ENCODE data around the gene HEPH. TPM values are rescaled to one million over a fixed set of nuclear protein-coding genes. Genes with fewer than 3 reads are reported as not detected.

Gene HEPH
- total and polyA plus RNA-seq, 10 of the 15 experiments (the other 5 are each of a cell fraction or from before 2014, with no cell fraction given): 0.20 to 1.1 (median 0.49) TPM

DNA sequence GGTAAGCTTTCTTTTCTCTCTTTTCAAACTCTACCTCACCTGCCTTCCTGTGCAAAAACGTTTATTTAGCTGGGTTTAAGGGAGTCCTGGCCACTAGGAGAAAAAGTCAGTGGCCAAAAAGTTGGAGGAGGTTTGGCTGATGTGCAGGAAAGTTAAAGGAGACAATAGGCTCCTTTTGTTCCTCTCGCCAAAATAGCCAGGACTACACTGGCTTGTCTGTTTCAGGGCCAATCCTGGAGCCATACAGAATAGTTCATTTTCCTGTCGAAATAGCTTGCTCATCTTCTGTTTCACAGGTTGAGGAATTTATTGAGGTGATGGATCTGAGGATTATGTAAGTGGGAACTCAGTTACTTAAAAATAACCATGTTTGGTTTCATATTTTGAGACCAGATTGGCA is 423 bp downstream of the HEPH start:
- DNase-seq (ENCODE audit: low read depth, low spot score): no peak
- FAIRE-seq: no peak
- Histone ChIP-seq H2AFZ (ENCODE audit: control insufficient read depth, low read depth, low read length) (no peak overlapping the region), H3K9me3 (replicated peaks; ENCODE audit: control insufficient read depth, insufficient read depth, low read length) (no peaks in the 10 kb centered on the region), H3K4me3 (no peak overlapping the region), H3K4me1 (ENCODE audit: control insufficient read depth, insufficient read depth, low read length) (no peaks in the 10 kb centered on the region; the same call in 1 of the 2 replicates), H3K9ac (ENCODE audit: control insufficient read depth, insufficient read depth, low read length) (no peak overlapping the region), H3K79me2 (ENCODE audit: control insufficient read depth, insufficient read depth, low read length) (no peaks in the 10 kb centered on the region), H4K20me1 (ENCODE audit: control insufficient read depth, insufficient read depth) (no peaks in the 10 kb centered on the region), H3K27ac (ENCODE audit: control insufficient read depth, insufficient read depth) (no peak overlapping the region), H3K4me2 (ENCODE audit: control insufficient read depth, insufficient read depth) (no peak overlapping the region), H3K27me3 (replicated peaks in 1 of 2; ENCODE audit: control insufficient read depth in 2 of 2, insufficient read depth in 2 of 2, low read length in 1 of 2) (no peaks in the 10 kb centered on the region), H3K36me3 (ENCODE audit: control insufficient read depth in 2 of 2, insufficient read depth in 2 of 2, low read length in 1 of 2) (no peaks in the 10 kb centered on the region)
- CTCF ChIA-PET: interaction anchor here (0.6 to 1.7 kb wide), 8 partner anchors 9 to 130 kb away, joined by 3 to 8 read pairs (median 4); no protein-coding TSS in a partner anchor
- ATAC-seq: no peak
- WGBS (ENCODE audit: insufficient coverage, insufficient replicate concordance, low lambda C conversion rate, missing lambda C conversion rate): 34% methylated on average over 3 of the region's 3 CpGs
- BruUV-seq (replicated peaks): no TSS peak
- SMC1A ChIA-PET (ENCODE audit: uncharacterized antibody, unreplicated experiment): interaction anchor here (0.6 to 2.1 kb wide), 5 partner anchors 17 to 129 kb away, joined by 3 to 6 read pairs (median 3); no protein-coding TSS in a partner anchor
- TF ChIP-seq, protein P1, sequence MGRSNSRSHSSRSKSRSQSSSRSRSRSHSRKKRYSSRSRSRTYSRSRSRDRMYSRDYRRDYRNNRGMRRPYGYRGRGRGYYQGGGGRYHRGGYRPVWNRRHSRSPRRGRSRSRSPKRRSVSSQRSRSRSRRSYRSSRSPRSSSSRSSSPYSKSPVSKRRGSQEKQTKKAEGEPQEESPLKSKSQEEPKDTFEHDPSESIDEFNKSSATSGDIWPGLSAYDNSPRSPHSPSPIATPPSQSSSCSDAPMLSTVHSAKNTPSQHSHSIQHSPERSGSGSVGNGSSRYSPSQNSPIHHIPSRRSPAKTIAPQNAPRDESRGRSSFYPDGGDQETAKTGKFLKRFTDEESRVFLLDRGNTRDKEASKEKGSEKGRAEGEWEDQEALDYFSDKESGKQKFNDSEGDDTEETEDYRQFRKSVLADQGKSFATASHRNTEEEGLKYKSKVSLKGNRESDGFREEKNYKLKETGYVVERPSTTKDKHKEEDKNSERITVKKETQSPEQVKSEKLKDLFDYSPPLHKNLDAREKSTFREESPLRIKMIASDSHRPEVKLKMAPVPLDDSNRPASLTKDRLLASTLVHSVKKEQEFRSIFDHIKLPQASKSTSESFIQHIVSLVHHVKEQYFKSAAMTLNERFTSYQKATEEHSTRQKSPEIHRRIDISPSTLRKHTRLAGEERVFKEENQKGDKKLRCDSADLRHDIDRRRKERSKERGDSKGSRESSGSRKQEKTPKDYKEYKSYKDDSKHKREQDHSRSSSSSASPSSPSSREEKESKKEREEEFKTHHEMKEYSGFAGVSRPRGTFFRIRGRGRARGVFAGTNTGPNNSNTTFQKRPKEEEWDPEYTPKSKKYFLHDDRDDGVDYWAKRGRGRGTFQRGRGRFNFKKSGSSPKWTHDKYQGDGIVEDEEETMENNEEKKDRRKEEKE (IDR thresholded peaks at IDR 0.05): no peak
- TF ChIP-seq, protein P2, sequence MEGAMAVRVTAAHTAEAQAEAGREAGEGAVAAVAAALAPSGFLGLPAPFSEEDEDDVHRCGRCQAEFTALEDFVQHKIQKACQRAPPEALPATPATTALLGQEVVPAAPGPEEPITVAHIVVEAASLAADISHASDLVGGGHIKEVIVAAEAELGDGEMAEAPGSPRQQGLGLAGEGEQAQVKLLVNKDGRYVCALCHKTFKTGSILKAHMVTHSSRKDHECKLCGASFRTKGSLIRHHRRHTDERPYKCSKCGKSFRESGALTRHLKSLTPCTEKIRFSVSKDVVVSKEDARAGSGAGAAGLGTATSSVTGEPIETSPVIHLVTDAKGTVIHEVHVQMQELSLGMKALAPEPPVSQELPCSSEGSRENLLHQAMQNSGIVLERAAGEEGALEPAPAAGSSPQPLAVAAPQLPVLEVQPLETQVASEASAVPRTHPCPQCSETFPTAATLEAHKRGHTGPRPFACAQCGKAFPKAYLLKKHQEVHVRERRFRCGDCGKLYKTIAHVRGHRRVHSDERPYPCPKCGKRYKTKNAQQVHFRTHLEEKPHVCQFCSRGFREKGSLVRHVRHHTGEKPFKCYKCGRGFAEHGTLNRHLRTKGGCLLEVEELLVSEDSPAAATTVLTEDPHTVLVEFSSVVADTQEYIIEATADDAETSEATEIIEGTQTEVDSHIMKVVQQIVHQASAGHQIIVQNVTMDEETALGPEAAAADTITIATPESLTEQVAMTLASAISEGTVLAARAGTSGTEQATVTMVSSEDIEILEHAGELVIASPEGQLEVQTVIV (IDR thresholded peaks at IDR 0.05; ENCODE audit: borderline replicate concordance, partially characterized antibody): no peak
- TF ChIP-seq KDM1A (IDR thresholded peaks at IDR 0.05; ENCODE audit: borderline replicate concordance) (no peak), GATAD2B (conservative IDR thresholded peaks at IDR 0.05; ENCODE audit: low read depth) (no peak), ZZZ3 (IDR thresholded peaks at IDR 0.05; ENCODE audit: control insufficient read depth, insufficient read length, low read depth) (no peak), MYB (IDR thresholded peaks at IDR 0.05; ENCODE audit: borderline replicate concordance, low read depth, low read length) (no peak), IKZF1 (conservative IDR thresholded peaks at IDR 0.05) (no peak), STAT1 (conservative IDR thresholded peaks at IDR 0.05) (no peak), SPI1 (IDR thresholded peaks at IDR 0.05; ENCODE audit: borderline replicate concordance, insufficient read depth, low read depth, low read length) (no peak)
- TF ChIP-seq, protein P3, sequence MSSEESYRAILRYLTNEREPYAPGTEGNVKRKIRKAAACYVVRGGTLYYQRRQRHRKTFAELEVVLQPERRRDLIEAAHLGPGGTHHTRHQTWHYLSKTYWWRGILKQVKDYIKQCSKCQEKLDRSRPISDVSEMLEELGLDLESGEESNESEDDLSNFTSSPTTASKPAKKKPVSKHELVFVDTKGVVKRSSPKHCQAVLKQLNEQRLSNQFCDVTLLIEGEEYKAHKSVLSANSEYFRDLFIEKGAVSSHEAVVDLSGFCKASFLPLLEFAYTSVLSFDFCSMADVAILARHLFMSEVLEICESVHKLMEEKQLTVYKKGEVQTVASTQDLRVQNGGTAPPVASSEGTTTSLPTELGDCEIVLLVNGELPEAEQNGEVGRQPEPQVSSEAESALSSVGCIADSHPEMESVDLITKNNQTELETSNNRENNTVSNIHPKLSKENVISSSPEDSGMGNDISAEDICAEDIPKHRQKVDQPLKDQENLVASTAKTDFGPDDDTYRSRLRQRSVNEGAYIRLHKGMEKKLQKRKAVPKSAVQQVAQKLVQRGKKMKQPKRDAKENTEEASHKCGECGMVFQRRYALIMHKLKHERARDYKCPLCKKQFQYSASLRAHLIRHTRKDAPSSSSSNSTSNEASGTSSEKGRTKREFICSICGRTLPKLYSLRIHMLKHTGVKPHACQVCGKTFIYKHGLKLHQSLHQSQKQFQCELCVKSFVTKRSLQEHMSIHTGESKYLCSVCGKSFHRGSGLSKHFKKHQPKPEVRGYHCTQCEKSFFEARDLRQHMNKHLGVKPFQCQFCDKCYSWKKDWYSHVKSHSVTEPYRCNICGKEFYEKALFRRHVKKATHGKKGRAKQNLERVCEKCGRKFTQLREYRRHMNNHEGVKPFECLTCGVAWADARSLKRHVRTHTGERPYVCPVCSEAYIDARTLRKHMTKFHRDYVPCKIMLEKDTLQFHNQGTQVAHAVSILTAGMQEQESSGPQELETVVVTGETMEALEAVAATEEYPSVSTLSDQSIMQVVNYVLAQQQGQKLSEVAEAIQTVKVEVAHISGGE (CRISPR knock-in tag; IDR thresholded peaks at IDR 0.05): no peak
- RAD21 ChIA-PET (ENCODE audit: unreplicated experiment): interaction anchor here (1.0 to 2.3 kb wide), 8 partner anchors 30 to 244 kb away, joined by 3 to 12 read pairs (median 4); no protein-coding TSS in a partner anchor
- POLR2A ChIA-PET: interaction anchor here (0.9 to 1.4 kb wide), 2 partner anchors 117 to 122 kb away, joined by 4 to 6 read pairs; no protein-coding TSS in a partner anchor
- intact Hi-C loops (cut with micrococcal nuclease; ENCODE audit: unreplicated experiment) (loop anchor here (1.0 kb wide), 1 partner anchor 122 kb away; no protein-coding TSS in a partner anchor), in situ Hi-C loops (cut with MboI) (no loop called here)
